AG10803 (cell line): ENCODE results near the gene IL6R.
"Not testable (repeated sequence)": the region's sequence is repeated elsewhere in the genome, so short reads cannot be mapped to it uniquely, and the experiment has no call there.

Source experiments
- DNase-seq: peaks from one replicate; pipeline ENCODE4 v3.0.0; 2010; ENCODE audit warnings: low read depth
- H3K4me3 ChIP-seq: 2 replicates; pipeline ENCODE4 v1.5.1; 2011; ENCODE audit warnings: mild to moderate bottlenecking, low read length, control low read depth
- TF ChIP-seq, protein P1 (sequence below): conservative IDR thresholded peaks from 2 replicates; pipeline ENCODE4 v1.5.1; 2011; ENCODE audit warnings: mild to moderate bottlenecking, low read length, control low read depth, inconsistent platforms

Gene IL6R

GRCh38 chr1:154404984-154405746, at the start of gene IL6R:
Gene IL6R, plus strand, starts transcription at chr1:154405343. Its CDS starts 287 bp downstream, at chr1:154405630.
- peak within 1 kb of the TSS; percentile 91 for H3K4me3 ChIP-seq
- TF ChIP-seq, protein P1, sequence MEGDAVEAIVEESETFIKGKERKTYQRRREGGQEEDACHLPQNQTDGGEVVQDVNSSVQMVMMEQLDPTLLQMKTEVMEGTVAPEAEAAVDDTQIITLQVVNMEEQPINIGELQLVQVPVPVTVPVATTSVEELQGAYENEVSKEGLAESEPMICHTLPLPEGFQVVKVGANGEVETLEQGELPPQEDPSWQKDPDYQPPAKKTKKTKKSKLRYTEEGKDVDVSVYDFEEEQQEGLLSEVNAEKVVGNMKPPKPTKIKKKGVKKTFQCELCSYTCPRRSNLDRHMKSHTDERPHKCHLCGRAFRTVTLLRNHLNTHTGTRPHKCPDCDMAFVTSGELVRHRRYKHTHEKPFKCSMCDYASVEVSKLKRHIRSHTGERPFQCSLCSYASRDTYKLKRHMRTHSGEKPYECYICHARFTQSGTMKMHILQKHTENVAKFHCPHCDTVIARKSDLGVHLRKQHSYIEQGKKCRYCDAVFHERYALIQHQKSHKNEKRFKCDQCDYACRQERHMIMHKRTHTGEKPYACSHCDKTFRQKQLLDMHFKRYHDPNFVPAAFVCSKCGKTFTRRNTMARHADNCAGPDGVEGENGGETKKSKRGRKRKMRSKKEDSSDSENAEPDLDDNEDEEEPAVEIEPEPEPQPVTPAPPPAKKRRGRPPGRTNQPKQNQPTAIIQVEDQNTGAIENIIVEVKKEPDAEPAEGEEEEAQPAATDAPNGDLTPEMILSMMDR: peak; percentile 31
- peak; percentile 95 for DNase-seq

DNA sequence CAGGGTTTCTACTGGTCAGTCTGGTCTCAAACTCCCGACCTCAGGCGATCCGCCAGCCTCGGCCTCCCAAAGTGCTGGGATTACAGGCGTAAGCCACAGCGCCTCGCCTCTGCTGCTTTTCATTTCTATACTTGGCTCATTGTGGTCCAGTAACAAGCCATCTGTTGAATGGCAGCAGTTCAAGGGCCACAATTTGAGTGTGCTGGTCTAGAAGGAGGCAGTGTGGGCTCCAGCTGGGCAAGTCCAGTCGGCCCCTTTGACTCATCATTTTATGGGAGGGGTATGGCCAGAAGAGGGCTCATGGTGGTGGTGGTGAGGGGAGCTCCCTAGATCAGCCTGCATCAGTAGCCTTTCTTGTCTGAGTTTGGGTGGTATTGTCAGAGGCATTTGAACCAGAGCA, 46.6 kb upstream of the IL6R start:
- no peak for DNase-seq
- TF ChIP-seq, protein P1: no peak
- H3K4me3 ChIP-seq: no peak overlapping the region

- TF ChIP-seq, protein P1: no peak
- no peak for DNase-seq
- no peak overlapping the region for H3K4me3 ChIP-seq
Measured at GRCh38 chr1:154360288-154360687, 44.9 kb upstream of the IL6R start.

GRCh38 chr1:154360881-154361280, 44.3 kb upstream of the IL6R start:
- H3K4me3 ChIP-seq, DNase-seq: not testable (repeated sequence)

DNA sequence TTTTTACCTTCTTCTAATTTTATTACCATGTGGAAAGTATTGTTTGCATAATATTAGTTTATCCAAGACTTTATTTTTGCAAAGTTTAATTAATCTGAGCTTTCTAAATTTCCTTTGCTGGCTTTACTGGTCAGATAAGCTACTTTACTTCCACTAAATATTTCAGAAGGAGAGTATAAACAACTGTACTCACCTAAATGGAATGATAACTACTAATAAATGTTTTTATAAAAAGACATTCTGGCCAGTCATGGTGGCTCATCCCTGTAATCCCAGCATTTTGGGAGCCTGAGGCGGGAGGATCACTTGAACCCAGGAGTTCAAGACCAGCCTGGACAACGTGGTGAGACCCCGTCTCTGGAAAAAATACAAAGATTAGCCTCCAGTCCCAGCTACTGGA, 43.8 kb upstream of the IL6R start:
- TF ChIP-seq, protein P1: no peak
- H3K4me3 ChIP-seq: no peak overlapping the region
- no peak for DNase-seq

DNA sequence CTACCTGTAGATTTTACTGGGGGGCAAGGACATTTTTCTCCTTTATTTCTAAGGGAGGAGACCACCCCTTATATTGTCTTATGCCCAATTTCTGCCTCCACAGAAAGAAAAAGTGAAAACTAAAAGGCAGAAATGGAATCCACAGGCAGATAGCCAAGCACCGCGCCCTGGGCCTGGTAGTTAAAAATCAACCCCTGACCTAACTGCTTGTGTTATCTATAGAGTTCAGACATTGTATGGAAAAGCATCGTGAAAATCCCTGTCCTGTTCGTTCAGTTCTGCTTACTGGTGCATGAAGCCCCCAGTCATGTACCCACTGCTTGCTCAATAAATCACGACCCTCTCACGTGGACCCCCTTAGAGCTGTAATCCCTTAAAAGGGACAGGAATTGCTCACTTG, 33.7 kb upstream of the IL6R start:
- DNase-seq: no peak
- no peak overlapping the region for H3K4me3 ChIP-seq
- TF ChIP-seq, protein P1: no peak

GRCh38 chr1:154373777-154374357, 31.3 kb upstream of the IL6R start:
- DNase-seq, H3K4me3 ChIP-seq: not testable (repeated sequence)

GRCh38 chr1:154379301-154379700, 25.8 kb upstream of the IL6R start:
- TF ChIP-seq, protein P1: no peak
- no peak for DNase-seq
- no peak overlapping the region for H3K4me3 ChIP-seq
